Endodermal cell (in vitro differentiated cells): ENCODE measurements around the gene MBOAT7. TPM values are rescaled to one million over a fixed set of nuclear protein-coding genes. Genes with fewer than 3 reads are reported as not detected.
A peak's percentile ranks its signal among the peaks of the same experiment; 100 is the strongest.

Experiments
- DNase-seq: peaks from one replicate; pipeline ENCODE4 v3.0.0-alpha.2; 2017
- H3K27ac ChIP-seq: 2 replicates; pipeline ENCODE4 v1.5.1; 2013; ENCODE audit warnings: mild to moderate bottlenecking, low read depth, low read length, moderate library complexity
- H3K27me3 ChIP-seq: 2 replicates; pipeline ENCODE4 v1.6.1; 2013; ENCODE audit warnings: mild to moderate bottlenecking, low read length, moderate library complexity; ENCODE audit not compliant: insufficient read depth, control insufficient read depth, poor library complexity, severe bottlenecking
- H3K36me3 ChIP-seq: 2 replicates; pipeline ENCODE4 v1.7.0; 2013; ENCODE audit warnings: mild to moderate bottlenecking, low read length, moderate library complexity; ENCODE audit not compliant: control insufficient read depth, insufficient read depth
- H3K4me1 ChIP-seq: one replicate; pipeline ENCODE4 v1.7.0; 2013; ENCODE audit warnings: low read length; ENCODE audit not compliant: control insufficient read depth, insufficient read depth
- H3K4me3 ChIP-seq: 2 replicates; pipeline ENCODE4 v1.5.1; 2013; ENCODE audit warnings: mild to moderate bottlenecking, low read length, moderate library complexity
- H3K9ac ChIP-seq: 2 replicates; pipeline ENCODE4 v1.6.1; 2013; ENCODE audit warnings: mild to moderate bottlenecking, low read length, moderate library complexity; ENCODE audit not compliant: poor library complexity, severe bottlenecking; ENCODE audit errors: extremely low read depth
- H3K9me3 ChIP-seq: 2 replicates; pipeline ENCODE4 v1.6.1; 2013; ENCODE audit warnings: mild to moderate bottlenecking, low read length, moderate library complexity; ENCODE audit not compliant: control insufficient read depth
- H3K27ac Mint-ChIP-seq: 2 replicates; pipeline ENCODE4 v1.8.0; 2020; ENCODE audit warnings: mixed read lengths
- H3K27me3 Mint-ChIP-seq: 2 replicates; pipeline ENCODE4 v1.8.0; 2021; ENCODE audit warnings: mild to moderate bottlenecking, mixed read lengths; ENCODE audit not compliant: insufficient read depth
- H3K36me3 Mint-ChIP-seq: 2 replicates; pipeline ENCODE4 v1.8.0; 2020; ENCODE audit warnings: low read depth, mixed read lengths
- H3K4me1 Mint-ChIP-seq: 2 replicates; pipeline ENCODE4 v1.8.0; 2020; ENCODE audit warnings: mixed read lengths
- H3K4me3 Mint-ChIP-seq: 2 replicates; pipeline ENCODE4 v1.8.0; 2020; ENCODE audit warnings: mild to moderate bottlenecking, moderate library complexity, mixed read lengths
- H3K9me3 Mint-ChIP-seq: 2 replicates; pipeline ENCODE4 v1.8.0; 2020; ENCODE audit warnings: mild to moderate bottlenecking, mixed read lengths
- CTCF ChIP-seq: fragments of 200-600 bp; sonication (generic); conservative IDR thresholded peaks from 2 replicates; pipeline ENCODE4 v1.5.0; 2021; ENCODE audit warnings: antibody characterized with exemption, mild to moderate bottlenecking
- WGBS, 2 experiments: methylation state at CpG; one replicate each; pipeline versions ENCODE4 v1.1.5 to v1.1.7; 2013; ENCODE audit warnings: missing lambda C conversion rate in 2 of 2, mixed read lengths in 1 of 2; ENCODE audit not compliant: insufficient coverage in 1 of 2, insufficient read length in 1 of 2; 5-methylcytosine and 5-hydroxymethylcytosine counted together
- total RNA-seq, 2 donors: library from RNA; stranded (reverse); fragmentation: NEBNext Ultra II Directional in 1 of 2; extraction: Animal tissue kit (Norgen Biotek cat#: 25700) in 1 of 2; gene quantifications; 2 replicates in 1 of 2; 3 replicates in 1 of 2; pipeline ENCODE4 v1.2.1, GENCODE V29; 2021

MBOAT7 gene
- total RNA-seq, 2 donors from 2014 or later = 126 to 131 TPM

GRCh38 chr19:54138489-54139256 lies 50.7 kb downstream of the MBOAT7 start:
- Histone ChIP-seq H3K27ac (no peak overlapping the region), H3K36me3 (peaks cover 43% of the 10 kb centered on the region), H3K27me3 (no peaks in the 10 kb centered on the region), H3K4me1 (peaks cover 11% of the 10 kb centered on the region), H3K9me3 (peaks cover 2% of the 10 kb centered on the region), H3K4me3 (peak overlapping the region; percentile 86), H3K9ac (peak overlapping the region; percentile 98)
- Mint-ChIP-seq H3K9me3 (peaks cover 6% of the 10 kb centered on the region), H3K4me3 (peak overlapping the region; percentile 86), H3K27me3 (no peaks in the 10 kb centered on the region), H3K36me3 (peaks cover 30% of the 10 kb centered on the region), H3K27ac (peak overlapping the region; percentile 94), H3K4me1 (peaks cover 31% of the 10 kb centered on the region)
- 43 to 46% methylated on average over 22 to 26 of the region's 31 CpGs for WGBS, 2 experiments
- no peak for TF ChIP-seq CTCF
- peak; percentile 58 for DNase-seq

- Mint-ChIP-seq H3K4me3 (peak within 1 kb of the TSS; percentile 86), H3K36me3 (peaks cover 24% of the 10 kb centered on the region), H3K27me3 (no peaks in the 10 kb centered on the region), H3K27ac (peak within 1 kb of the TSS; percentile 94), H3K4me1 (peaks cover 31% of the 10 kb centered on the region), H3K9me3 (peaks cover 8% of the 10 kb centered on the region)
- peak; percentile 68 for TF ChIP-seq CTCF
- H3K9me3 ChIP-seq = peaks cover 5% of the 10 kb centered on the region
- H3K27me3 ChIP-seq = no peaks in the 10 kb centered on the region
- peaks cover 35% of the 10 kb centered on the region for H3K36me3 ChIP-seq
- peak within 1 kb of the TSS; percentile 98 for H3K9ac ChIP-seq
- 0% methylated on average over 18 to 98 of the region's 103 CpGs for WGBS, 2 experiments
- DNase-seq = no peak
- peak within 1 kb of the TSS; percentile 89 for H3K4me3 ChIP-seq
- H3K4me1 ChIP-seq = peaks cover 11% of the 10 kb centered on the region
- peak within 1 kb of the TSS; percentile 94 for H3K27ac ChIP-seq
Observed at GRCh38 chr19:54137699-54138488, 51.5 kb downstream of the MBOAT7 start, which contains the start of gene CNOT3. TSS of gene CNOT3 (plus strand) at chr19:54137762. CDS start at chr19:54142979, 5,217 bp downstream.

GRCh38 chr19:54136864-54137698 lies 52.3 kb downstream of the MBOAT7 start:
- H3K36me3 ChIP-seq = peaks cover 30% of the 10 kb centered on the region
- peak; percentile 100 for DNase-seq
- WGBS, 2 experiments = 0 to 1% methylated on average over 25 to 46 of the region's 46 CpGs
- peaks cover 5% of the 10 kb centered on the region for H3K9me3 ChIP-seq
- peak overlapping the region; percentile 94 for H3K27ac Mint-ChIP-seq
- no peaks in the 10 kb centered on the region for H3K27me3 ChIP-seq
- peaks cover 11% of the 10 kb centered on the region for H3K4me1 ChIP-seq
- H3K9me3 Mint-ChIP-seq = peaks cover 8% of the 10 kb centered on the region
- H3K27ac ChIP-seq = peak overlapping the region; percentile 5
- TF ChIP-seq CTCF = no peak
- H3K9ac ChIP-seq = peak overlapping the region; percentile 98
- H3K4me3 Mint-ChIP-seq = peak overlapping the region; percentile 86
- no peaks in the 10 kb centered on the region for H3K27me3 Mint-ChIP-seq
- peaks cover 20% of the 10 kb centered on the region for H3K36me3 Mint-ChIP-seq
- peak overlapping the region; percentile 89 for H3K4me3 ChIP-seq
- peaks cover 31% of the 10 kb centered on the region for H3K4me1 Mint-ChIP-seq
